Activated gamma-delta T cell treated with anti-CD3 and anti-CD28 coated beads, Interleukin-2, amount 50 U/mL, for 16 hours (primary cell): ENCODE results near the gene BBX.

Experiments
- DNase-seq: peaks from one replicate; pipeline ENCODE4 v3.0.0-alpha.2; 2020; ENCODE audit warnings: low read depth

Gene BBX

DNA sequence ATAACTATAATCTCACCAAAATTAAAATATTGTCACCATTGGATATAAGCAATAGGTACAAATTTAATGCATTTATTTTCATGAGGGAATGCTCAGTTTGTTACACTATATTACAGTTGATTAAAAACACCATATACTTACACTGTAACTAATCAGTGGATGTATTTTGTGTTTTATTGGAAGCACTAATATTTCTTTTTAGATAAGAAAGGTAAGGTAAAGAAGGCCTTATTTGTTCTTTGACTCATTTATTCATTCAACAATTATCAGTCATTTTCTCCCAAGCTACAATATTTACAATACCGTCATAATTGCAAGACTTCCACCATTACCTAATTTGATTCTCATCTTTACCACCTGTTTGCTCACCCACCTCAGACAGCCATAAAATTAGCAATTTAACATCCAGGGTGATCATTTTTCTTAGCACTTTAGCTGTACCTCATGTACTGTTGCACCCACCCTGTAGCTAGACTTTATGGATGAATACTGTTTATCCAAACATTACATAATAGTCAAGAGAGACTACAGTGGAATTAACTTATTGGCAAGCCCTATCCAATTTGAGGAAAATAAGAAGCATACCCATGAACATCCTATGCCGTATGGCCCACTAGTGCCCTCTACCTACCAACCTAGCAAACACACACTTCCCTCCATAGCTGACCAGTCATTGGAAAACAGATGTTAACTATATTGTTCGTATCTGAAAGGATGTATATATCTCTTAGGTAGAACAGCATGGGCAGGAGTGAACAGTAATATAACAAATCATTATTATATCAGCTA lies 229.6 kb downstream of the BBX start:
- DNase-seq, result no peak

DNA sequence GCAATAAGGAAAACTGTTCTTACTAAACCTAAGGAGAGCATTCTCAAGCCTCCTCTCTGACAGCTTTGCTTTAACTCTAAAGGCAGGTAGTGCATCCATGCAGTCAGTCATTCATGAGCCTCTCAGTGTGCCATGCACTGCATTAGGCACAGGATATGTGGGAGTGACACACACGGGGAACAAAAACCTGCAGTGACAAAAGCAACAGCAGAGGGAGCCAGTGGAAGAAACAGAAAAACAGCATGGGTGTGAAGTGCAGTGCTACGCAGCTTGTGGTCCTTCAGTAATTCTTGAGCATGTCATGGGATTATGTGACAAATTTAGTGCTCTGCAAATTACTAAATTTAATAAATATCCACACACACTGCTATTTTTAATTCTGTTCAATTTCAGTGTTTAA lies 230.7 kb downstream of the BBX start:
- DNase-seq, result no peak

DNA sequence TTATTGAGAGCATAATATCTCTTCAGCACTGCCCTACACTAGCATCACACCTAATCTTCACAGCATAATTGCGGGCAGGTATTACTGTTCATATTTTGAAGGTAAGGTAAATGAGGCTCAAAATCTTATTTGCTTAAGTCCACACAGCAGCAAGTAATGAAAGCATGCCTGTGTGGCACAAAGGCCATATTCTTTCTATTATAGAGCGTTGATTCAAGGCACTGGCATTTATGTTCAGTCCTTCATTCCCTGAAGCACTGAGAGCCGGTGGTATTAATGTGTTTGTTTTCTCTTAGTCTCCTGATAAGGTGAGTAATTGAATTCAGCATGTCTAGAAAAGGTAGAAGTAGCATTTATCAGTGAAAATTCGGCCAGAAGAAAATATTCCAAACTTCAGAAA lies 231.2 kb downstream of the BBX start:
- DNase-seq, result no peak

DNA sequence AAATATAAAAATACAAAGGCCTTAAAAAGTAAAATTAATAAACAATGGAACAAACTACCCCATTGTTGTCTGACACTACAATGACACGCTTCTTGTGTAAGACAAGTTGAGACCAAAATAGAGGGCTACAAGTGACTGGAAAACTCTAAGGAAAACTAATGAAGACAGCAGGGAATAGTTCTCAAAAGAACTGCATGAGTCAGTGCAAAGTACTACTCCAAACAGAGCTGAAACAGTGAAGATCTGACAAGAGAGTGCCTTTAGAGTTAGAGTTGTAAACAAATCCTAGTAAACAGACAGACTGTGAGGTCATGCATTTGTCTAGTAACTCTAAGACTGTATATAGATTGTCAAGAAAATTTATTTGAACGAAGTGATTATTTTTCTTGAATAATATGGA lies 233.9 kb downstream of the BBX start:
- DNase-seq, result no peak

DNA sequence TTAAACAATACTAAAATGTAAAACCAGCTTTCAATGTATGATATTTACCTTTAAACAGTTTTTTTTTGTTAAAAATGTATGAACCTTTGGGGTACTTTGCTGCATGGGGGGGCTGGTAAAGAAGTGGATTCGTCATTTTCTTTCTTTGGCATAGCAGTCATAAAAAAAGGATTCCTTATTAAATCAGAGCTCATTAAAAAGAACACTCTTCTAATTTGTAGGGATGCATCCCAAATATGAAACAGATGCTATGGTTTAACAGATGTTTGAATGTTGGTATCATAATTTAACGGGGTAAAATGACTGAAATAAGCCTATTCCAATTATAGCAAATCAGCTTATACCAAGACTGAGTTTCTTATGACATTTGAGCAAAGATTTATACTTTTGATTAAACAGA lies 234.4 kb downstream of the BBX start:
- no peak for DNase-seq

DNA sequence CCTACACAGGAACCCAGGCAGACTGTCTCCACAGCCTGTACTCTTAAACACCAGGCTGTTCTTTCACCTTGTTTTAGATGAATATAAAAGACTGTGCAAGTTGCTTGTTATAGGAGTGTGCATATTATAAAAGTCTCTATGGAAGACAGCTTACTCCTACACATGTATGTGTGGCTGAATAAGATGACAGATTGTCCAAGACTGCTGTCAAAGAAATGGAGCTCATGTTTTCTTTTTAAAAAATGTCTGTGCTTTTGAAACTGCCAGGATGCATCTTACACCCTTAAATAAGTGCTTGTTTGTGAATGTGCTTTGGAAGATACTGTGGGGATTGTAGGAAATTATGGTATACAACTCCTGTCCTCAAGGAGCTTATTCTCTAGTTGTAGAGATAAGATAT lies 237.4 kb downstream of the BBX start:
- DNase-seq, result no peak

DNA sequence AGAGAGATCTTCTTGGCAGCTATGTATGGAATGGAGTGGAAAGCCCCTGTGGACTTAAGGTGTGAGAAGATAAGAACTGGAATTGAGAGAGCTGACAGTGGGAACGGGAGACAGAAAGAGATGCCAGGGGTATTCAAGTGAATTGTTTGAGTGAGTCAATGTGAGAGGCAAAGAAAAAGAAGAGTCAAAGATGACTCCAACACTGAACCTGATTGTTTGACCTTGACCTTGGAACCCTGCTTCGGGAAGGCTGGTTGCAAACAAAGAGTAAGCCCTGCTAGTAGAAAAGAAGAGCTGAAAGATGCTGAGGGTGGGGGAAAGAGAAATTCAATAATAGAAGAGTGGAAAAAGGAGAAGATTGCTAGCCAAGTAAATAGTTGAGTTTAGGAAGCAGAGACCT lies 238.6 kb downstream of the BBX start:
- no peak for DNase-seq

DNA sequence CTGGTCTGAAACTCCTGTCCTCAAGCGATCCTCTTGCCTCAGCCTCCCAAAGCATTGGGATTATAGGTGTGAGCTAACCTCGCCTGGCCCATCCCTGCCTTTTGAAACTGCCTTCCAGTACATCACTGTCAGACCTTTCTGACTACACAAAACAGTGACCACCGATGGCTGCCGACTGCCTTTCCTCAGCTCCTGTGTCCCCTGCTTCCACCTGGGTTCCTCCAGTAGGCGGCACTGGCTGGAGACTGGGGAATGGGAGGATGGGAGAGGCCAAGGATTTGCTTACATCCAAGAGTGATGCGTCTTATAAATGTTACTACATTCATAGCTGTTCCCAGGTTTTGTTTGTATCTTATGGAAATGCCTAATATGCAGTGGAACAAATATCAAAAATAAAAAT lies 242.8 kb downstream of the BBX start:
- DNase-seq, result no peak

DNA sequence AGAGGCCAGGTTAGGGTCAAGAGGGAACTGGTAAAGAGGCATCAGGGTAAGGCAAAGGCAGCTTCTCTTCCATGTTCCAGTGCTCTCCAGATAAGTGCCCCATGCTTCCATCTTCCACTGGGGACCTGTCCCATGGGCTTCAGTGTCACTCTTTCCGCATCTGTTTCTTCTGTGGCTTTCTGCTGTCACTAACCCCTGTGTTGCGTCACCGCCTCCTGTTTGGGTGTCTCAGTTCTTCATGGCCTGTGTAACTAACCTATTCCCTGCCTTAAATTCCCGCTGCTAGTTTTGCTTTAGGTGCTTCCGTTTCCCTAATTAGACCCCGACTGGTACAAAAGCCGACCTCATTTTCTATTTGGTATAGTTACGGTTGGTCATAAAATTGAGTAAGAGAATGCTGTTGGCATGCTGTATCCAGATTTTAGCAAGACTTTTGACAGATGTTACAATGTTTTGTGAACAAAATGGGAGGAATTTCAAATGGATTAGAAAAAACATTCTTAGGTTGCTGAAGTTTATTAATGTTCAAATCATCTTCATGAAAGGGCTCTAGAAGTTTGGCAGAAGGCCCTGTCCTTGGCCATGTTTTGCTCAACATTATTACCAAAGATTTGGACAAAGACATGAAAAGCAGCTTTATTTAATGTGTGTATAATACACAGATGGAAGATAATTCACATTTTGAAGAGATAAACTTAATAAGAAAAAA lies 245.3 kb downstream of the BBX start:
- no peak for DNase-seq

DNA sequence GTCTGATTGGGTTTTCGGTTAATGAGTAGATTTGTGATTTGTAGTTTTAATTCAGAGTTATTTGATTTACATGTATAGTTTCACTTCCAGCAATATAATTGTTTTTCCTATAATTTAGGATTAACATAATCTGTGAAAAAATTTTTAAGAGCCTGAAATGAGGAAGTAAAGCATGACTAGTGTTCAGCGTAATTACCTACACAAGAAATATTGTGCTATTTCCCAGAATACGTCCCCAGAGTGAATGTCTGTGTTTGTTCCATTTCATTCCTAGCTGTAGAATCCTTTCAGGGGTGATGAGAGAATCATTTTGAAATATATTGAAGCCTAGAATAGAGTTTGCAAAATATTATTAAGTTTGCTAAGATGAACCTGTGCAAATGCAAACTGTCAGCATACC lies 247.1 kb downstream of the BBX start:
- no peak for DNase-seq

DNA sequence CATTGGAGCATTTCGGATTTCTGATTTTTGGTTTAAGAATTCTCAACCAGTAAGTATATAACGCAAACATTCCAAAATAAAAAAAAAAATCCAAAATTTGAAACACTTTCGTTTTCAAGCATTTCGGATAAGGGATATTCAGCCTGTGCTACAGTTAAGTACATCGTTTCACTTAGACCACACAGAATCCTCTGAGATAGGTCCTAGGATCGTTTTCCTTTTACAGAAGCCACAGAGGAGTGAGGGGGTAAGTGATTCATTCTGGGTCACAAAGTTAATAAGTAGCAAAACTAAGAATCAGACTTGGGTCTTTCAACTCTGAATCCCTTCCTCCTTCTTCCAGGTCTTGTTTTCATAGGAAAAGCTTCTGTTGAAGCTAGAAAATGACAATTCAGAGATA lies 249.3 kb downstream of the BBX start:
- no peak for DNase-seq

DNA sequence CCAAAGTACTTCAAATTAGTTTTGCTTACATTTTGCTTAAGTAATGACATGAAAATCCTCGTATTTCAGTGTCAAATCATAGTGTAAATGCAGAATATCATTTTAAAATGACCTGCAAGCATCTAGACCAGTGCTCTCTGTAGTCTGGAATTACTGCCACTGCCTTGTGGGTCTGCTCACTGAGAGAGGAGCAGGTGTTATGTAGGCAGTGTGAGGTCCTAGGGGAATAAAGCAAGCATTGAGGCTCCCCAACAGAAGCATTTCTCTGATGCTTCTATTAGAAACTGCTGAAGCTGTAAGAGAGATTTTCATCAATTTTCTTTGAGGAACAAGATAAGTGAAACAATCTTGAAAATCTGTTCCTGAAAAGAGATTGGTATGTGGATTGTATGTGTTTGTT lies 253.2 kb downstream of the BBX start:
- no peak for DNase-seq

DNA sequence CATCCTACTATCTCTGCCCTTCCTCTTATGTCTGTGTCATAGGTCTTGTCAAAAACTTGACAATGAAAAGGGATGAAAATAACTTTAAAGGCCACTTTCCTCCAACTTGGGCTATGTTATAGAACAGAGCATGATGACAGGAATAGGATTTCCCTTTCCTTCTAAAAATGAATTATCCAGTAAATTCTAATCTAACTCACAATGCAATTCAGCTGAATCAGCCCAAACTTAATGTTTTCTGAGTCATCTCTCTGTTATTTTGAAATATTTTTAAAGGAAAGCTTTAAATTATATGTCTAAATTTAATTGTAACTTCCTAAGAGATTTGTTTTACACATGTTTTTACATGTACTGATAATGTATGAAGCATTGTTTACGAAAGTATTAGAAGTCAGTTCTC lies 258.5 kb downstream of the BBX start:
- DNase-seq, result no peak

DNA sequence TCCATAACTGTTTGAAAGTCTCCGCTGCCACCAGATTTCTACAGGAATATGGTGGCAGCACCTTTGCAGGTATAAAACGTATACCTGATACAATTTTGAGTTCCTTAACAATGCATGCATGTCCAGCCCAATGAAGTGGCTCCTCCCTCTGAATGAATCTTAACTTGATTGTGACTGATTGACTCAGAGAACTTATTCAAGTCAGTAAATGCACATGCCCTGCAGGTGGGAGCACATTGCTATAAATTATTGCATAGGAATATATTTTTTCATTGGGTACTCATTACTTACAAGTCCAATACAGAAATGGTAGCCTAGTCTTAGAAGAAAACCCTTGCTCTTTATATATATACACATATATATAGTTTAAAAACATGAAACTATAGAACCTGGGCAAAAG lies 259.3 kb downstream of the BBX start:
- DNase-seq, result no peak

DNA sequence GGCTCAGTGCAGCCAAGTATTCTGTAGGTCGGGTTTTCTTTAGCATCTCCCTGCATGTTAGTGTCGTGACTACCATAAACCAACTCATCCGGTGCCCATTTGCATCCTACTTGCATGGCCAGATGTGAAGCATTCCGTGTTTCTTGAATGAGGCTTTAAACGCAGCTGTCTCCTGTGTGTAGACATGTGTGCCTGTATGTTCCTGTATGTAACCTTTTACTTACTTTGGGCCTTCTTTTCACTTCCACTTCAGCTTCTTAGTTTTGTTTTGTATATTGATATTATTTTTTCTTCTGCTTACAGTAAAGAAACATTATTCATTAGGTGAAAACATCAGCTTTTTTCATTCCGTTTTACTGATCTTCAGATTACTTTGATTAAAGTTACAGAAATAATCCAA lies 267.9 kb downstream of the BBX start:
- DNase-seq, result no peak

DNA sequence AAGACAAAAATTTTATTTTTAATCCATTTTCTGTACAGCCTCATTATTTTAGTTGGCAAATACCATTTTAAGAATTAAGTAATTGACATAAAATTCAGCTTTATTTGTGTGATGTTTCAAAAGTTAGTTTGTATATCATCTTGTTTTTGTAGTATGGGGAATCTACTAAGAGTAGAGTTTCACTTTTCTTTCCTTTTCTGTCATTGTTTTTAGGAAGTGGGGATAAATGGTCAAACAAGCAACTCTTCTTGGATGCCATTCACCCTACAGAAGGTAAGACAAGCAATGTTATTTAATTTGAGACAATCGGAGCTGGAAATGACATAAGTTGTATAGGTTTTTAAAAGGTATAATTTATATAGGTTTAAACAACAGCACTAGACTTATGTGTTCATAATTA lies 268.3 kb downstream of the BBX start:
- DNase-seq, result no peak

DNA sequence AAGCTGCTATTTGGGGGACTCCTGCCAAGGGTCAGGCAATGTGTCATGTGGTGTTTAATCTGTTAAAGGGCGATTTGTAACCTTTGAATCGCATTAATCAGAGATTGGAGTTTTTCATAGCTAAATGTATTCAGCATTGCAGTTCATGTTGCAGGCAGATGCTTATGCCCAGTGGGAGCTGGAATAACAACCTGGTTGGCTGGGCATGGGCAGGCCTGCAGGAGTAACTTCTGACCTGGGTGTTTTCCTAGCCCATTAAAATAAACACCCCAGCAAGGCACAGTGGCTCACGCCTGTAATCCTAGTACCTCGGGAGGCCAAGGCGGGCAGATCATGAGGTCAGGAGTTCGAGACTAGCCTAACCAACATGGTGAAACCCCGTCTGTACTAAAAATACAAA lies 268.7 kb downstream of the BBX start:
- DNase-seq, result no peak

DNA sequence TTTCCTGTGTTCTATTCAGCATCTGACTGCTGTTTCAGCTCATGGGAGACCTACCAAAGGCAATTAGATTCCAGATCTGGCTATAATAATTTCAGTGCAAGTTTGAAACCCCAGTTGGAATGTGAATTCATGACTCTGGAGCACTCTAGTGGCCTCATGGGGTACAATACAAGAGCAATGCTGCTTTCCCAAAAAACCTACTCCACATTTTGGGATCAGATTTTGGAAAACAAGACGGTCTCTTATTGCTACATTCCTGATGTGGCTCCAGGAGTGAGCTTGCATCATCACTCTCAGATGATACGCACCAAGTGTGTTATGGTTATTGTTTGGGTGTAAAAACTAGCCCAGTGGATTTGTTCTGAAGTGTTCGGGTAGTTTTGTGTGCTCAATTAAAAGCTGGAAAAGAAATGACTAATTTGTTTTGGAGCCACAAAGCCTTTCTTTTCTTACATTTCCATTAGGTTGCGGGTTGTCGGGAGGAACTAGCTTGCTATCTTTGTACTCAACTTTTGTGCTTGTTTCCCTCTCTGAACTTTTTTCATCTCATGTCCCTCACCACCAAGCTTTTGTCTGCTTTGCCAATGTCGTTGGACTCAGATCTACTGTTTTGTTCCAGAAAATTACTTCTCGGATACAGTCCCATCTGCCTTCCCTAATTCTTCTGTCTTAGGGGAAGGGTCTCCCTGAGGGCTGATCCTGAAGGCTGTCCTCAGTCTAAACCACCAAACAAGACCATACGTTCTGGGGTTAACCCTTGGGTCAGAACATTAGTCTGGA lies 272.1 kb downstream of the BBX start:
- no peak for DNase-seq

DNA sequence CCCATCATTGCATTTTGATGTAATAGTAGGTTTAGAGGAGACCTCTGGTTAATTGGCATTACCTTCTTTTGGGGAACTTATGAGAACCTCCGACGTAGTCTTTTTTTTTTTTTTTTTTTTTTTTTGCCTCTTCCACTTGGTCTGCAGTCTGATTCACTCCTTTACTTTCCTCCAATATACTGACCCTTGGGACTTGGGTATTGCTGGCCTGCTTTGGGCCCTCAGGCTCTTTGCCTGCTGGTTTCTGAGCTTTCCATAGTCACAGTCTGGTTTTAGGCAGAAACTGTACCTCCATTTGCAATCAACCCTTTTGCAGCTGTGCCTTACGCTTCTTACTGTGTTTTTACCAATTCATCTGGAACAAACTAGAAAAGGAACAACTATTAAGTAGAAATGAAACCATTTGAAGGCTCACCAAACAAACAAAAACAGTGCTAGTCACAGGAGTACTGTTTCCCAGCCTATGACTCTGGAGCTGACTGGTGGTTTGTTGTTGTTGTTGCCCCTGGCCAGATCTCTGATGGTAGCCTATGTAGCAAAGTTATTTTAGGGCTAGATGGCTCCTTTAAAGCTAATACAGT lies 272.8 kb downstream of the BBX start:
- no peak for DNase-seq

DNA sequence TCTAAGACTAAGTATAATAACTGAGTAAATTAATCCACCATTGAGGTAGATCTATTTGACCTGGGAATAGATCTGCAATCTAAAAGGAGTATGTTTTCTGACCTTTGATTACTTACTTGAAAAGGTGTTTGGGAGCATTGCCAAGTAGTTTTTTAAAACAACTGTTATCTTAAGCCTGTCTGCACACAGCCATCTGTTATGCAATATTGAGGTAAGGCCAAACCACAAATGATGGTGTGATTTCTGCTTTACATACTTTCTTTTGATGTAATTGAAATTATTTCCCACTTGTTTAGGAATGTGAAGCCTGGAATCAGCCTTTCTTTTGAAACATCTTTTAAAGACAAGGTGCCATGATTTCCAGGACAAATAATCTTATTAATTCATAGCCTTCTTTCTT lies 274.0 kb downstream of the BBX start:
- DNase-seq, result no peak

DNA sequence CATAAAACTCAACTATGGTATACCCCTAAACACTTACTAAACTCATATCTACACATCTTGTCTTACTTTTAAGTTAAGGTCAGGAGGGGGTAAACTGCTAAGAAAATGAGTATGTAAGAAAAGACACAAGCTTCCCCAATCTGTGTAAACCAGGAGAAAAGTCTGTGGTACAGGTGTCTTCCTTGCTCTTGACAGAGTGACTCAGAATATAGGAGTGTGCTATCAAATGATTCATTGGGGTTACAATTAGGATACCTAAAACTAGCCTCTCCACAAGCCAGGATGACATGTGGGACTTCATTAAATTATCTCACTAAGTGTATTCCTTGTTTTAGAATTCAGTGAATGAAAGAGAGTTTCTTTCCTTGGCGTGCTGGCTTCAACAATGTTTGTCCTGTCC lies 274.8 kb downstream of the BBX start:
- no peak for DNase-seq

DNA sequence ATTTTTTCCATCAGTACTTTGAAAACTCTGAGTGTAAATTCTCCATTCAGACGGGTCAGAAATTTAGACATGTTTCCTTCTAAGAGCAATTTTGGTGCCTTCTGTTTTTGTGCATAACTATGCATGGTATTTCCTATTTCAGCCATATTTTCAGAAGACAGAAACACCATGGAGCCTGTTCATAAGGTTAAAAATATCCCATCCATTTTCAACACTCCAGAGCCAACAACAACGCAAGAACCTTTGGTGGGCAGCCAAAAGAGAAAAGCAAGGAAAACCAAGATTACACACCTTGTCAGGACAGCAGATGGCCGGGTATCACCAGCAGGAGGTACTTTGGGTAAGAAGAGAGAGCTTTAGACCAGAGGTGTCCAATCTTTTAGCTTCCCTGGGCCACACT lies 275.6 kb downstream of the BBX start:
- no peak for DNase-seq

DNA sequence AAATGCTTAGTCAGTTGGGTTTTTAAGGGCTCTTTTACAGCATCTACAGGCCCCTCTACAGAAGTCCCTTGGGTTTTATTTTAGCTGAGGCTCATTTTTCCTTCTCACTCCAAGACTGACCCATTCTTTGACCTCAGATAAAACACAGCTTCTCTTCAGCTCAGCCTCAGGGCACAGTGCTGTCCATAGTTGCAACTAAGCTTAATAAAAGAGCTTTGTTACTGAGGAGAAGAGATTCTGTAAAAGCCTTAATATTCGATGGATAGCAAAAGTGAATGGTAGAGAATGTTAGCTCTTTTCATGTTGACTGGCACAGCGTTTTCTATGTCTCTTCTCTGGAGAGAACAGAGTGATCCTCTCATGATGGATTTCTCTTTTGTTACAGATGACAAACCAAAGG lies 277.9 kb downstream of the BBX start:
- no peak for DNase-seq
